ENCODE data around the gene AATK.

GRCh38 chr17:81204578-81204977, 38.6 kb upstream of the AATK start:
- no peak for TF ChIP-seq POLR2A (IDR thresholded peaks at IDR 0.05; ENCODE audit: low read depth, low read length)
- TF ChIP-seq CTCF (IDR thresholded peaks at IDR 0.05; ENCODE audit: extremely low read depth in 1 of 2, insufficient read depth in 1 of 2, low read depth in 1 of 2, low read length in 2 of 2), result no peak
- no peak for TF ChIP-seq EZH2 (IDR thresholded peaks at IDR 0.05; ENCODE audit: borderline replicate concordance, low read depth, low read length, severe bottlenecking)
- no peak for TF ChIP-seq POLR2AphosphoS5 (IDR thresholded peaks at IDR 0.05; ENCODE audit: insufficient read depth, low read depth, low read length)
- TF ChIP-seq JUN (IDR thresholded peaks at IDR 0.05; ENCODE audit: borderline replicate concordance, insufficient read depth, insufficient read length, low read depth), result no peak
- no peak for TF ChIP-seq GATA2 (IDR thresholded peaks at IDR 0.05; ENCODE audit: insufficient read depth, insufficient read length, low read depth, low read length)

All from endothelial cell of umbilical vein (primary cell).